ENCODE results near the gene EPHA10.
A peak's percentile ranks its signal among the peaks of the same experiment; 100 is the strongest.

EPHA10 gene

DNA sequence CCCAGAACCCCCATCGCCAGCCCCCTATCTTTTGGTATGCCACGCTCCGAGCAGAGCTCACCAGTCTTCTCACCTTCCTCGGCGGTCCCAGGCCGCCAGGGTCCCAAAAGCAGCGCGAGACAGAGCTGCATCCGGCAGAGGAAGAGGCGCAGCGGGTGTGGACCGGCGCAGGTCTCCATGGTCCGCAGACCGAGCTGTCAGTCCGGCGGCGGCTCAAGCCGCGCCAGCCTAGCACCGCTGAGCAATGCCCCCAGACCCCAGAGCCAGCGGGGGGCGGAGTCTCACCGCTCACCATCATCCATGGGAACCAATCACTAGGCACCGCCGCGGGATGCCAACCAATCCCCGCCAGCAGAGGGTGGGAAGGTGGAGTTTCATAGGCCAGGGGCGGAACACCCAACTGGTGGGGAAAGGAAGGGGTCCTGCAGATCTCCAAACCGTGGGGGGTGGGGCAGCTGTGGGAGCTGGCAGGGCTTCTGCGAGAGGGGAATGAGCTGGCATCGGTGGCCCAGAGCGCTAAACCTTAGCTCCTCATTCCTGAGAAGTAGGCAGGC is at the start of gene EPHA10:
Gene EPHA10 (minus strand): TSS at position 233 of the 554 bp plus-strand sequence. CDS start 54 bp downstream, at position 179.
- no peak for DNase-seq (ENCODE audit: low read depth)

DNA sequence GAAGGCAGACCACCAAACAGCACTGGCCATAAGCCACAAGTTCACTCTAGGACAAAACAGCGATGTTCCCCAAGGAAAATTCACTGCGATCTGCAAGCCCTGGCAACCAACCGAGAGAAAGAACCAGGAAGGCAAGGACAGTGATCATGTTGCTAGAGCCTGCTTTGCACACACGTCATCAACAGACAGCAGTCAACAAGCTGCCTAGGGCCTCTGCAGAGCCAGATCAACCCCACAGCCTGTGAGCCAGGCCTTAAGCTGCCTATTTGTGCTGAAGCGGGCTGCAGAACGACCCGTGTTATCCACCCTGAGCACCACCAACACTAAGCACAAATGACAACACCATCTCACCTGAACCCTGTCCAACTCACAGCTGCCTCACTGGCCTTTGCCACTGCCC is 49.3 kb upstream of the EPHA10 start:
- no peak for DNase-seq (ENCODE audit: low read depth)

DNA sequence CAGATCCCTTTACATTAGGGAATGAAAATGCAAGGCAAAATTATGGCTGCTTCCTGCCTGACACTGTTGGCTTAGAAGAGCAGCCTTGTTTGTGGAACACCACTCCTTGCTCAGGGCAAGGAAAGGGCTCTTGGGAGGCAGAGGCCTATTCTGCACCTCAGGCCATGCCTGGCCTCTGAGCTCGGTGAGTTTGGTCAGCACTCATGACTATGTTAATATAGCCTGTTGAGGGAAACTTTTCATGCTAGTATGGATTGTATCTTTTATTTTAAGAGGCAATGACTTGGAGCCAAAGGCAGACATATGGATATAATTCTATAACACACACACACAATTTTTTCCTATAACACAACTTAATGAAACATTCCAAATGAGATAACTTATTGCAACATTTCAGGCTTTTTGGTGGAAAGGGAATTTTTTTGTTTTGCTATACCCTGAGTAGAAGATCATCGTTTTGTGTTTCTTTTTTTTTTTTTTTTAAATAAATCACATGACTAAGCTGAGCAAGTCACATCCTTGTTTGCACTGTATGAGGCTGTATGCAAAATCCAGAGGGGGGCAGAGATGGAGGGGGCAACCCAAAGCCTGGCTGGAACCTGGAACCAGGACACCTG is 48.7 kb upstream of the EPHA10 start:
- no peak for DNase-seq (ENCODE audit: low read depth)

DNA sequence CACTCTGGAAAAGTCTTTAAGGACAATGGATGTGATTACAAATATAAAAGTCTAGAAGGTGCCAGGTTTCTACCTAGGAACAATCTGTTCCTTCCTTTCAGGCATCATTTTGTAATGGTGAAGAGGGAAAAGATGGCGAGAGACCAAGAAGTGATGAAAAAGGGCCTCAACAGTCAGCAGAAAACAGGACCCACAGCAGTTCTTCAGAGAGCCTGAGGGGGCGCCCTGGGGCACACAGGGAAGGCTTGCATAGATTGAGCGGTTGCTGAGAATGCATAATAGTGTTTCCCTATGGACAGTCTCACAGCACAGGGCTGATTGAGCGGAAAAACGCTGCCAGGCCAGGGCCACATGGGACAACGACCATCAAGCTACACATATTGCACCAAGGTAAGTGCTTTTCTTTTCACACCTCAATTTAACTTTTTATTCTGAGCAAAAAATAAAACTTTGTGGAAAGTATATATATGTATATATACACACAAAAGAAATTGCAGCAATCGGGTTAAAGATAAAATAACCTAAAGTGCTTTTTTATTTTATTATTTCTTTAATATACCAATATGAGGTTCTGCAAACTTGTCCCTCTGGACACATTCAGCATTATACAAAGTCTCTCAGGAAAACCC is 46.2 kb upstream of the EPHA10 start:
- DNase-seq (ENCODE audit: low read depth) = peak; percentile 23

DNA sequence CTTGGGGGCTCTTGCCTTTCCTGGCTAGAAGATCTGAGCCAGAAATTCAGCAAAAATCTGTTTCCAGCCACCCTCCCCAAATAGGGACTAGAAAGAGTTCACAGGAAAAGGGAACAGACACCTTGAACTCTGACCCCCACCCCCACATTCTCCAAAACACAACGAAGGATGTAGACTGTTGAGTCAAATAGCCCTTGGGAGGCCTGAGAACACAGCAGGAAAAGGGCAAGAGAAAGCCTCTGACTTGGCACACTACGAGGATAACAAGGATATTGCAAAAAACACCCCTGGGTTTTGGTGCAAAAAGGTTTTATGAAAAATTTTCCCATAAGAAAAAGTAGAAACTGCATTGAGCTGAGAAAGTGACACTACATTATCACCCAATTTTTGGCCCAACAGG is 45.0 kb upstream of the EPHA10 start:
- no peak for DNase-seq (ENCODE audit: low read depth)

DNA sequence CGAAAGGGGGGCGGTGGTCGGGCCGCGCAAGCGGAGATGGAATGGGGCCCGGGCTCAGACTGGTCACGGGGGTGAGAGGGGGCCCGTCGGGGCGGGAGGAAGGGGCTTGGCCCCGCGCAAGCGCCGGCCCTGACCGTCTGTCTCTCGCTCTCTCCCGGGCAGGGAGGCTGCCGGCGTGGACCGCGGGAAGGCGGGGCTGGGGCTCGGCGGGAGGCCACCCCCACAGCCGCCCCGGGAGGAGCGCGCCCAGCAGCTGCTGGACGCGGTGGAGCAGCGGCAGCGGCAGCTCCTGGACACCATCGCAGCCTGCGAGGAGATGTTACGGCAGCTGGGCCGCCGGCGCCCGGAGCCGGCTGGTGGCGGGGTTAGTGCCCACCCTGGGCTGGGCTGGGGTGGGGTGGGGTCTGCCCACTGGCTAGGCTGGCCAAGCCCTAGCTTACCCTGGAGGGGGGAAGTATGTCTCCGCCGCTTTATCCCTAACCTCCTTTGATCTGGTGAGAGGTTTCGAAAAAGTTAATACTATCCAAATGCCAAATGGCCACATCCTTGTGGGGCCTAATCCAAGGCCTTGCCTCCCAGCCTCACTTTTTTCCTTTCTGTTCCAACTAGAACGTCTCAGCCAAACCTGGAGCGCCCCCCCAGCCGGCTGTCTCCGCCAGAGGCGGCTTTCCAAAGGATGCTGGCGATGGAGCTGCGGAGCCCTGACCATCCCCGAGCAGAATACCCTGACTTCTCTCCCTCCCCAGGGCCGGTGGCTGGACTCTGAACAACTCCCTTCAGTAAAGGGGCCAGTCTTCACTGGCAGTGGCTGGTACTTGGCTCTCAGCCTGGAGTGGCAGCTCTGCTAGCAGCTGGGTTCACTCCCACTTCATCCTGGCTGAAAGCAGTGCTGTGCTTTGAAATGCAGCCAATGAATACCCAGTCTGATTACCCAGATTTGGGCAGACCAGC is 43.7 kb upstream of the EPHA10 start:
- peak; percentile 12 for DNase-seq (ENCODE audit: low read depth)

DNA sequence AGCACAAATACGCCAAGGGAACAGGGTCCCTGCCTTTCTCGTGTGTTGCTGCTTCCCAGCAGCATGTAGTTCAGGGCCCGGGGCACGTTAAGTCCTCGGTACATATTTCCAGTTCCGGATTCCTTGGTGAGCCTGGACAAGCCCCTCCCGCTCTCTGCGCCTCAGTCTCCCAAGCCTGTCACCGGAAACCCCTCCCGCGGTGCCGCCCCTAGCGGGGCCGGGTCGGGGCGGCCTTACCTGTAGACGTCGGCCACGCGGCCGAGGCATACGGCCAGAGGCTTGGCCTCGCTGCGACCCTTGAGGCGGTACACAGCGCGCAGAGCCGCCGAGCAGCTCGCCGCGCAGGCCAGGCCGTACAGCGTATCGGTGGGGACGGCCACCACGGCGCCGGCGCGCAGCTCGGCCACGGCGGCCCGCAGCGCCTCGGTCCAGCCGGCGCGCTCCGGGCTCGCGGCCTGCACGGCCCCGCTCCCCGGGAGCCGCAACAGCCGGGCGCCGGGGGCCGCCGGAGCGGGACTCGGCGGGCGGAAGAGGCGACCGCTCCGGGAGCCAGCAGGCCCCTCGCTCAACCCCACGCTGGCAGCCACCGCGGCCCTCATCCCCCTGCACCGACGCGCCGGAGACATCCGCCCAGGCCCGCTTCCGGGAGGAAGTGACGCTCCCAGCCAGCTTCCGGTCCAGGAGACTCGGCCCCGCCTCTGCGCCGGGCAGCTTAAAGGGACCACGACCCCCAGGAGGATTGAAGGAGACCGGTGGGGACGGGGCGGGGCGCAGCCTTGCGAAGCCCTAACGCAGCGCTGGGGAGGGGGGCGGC is 42.8 kb upstream of the EPHA10 start, which contains the start of the genes C1orf122 and YRDC:
Gene C1orf122 (plus strand): TSS at position 236 of the 814 bp plus-strand sequence. CDS start 615 bp downstream, outside the sequence.
Gene YRDC (minus strand): TSS at position 654 of the 814 bp plus-strand sequence. CDS start 28 bp downstream, at position 626.
- peak; percentile 88 for DNase-seq (ENCODE audit: low read depth)

DNA sequence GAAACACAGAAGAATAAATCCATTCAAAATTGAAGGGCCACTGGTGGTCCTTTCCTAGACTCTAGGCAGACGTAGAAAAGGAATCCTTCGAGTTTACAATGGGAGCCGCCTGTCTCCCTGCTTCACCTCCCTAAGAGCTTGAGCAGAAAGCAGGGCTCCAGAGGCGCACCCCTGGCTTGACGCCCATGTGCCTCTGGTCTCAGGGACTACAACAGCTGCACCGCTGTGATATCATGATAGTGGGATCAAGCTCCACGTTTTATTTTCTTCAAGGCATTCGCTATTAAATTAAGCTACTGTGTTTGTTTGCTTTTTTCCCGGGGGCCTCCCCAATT is 42.3 kb upstream of the EPHA10 start:
- DNase-seq (ENCODE audit: low read depth) = no peak

DNA sequence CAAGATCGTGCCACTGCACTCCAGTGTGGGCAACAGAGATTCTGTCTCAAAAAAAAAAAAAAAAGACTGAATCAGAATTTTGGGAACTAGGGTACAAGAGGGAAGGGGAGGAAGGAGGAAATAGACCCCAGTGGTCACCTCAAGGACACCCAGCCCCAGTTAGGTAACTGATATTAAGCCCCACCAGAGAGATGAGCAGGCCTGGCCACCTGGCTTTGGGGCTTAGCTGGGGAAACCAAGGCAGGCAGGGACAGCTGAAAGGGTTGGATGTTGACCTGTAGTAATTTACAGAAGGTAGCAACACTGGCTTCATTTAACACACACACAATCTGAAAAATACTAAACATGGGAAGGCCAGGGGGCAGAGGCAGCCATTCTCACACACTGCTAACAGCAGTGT is 37.5 kb upstream of the EPHA10 start:
- no peak for DNase-seq (ENCODE audit: low read depth)

DNA sequence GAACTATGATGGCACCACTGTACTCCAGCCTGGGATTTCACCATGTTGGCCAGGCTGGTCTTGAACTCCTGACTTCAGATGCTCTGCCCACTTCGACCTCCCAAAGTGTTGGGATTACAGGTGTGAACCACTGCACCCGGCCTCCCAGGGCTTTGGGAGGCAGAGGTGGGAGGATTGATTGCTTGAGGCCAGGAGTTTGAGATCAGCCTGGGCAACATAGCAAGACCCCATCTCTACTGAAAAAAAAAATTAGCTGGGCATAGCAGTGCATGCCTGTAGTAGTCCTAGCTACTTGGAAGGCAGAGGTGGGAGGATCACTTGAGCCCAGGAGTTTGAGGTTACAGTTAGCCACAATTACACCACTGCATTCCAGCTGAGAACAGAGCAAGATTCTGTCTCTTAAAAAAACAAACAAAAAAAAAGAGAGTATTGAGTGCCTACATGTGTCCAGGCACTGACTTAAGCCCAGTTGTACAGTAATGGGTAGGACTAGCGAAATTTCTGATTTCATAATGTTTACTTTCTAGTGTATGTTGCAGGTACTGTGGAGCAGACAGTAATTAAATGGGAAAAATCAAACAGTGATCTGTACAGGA is 32.9 kb upstream of the EPHA10 start:
- no peak for DNase-seq (ENCODE audit: low read depth)

DNA sequence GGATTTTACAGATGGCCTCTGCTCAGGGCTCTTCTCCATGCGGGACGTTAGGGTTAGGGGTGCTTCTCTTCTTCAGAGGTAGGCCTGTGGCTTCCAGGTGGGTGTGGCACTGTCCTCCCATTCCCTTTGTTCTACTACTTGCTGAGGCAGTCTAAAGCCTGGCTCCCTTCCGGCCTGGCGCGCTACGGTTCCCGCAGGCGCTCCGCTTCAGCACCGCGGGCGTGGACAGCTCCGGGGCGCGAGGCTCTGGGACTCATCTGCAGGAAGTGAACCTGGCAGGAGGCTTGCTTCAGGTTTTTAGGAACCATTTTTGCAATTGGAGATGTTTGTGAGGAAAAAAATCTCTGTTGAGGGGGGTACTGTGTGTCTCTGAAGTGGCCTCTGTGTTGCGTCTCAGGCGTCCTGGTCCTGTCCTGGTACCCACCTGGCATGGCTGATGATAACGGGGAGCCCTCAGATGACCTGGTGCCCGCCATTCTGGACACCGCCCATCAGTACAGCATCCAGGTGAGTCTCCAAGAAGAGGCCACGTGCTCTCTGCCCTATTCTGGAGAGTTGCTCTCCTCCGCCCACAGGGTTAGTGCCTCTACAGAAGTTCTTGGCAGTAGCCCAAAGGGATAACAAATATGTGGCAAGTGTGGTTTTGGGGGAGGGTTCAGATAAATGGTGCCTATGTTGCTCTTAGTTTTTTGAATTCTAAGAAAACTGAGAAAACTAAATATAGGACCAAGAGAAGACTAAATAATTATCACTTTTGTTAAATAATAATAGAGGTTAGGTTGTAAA is 30.6 kb upstream of the EPHA10 start:
- no peak for DNase-seq (ENCODE audit: low read depth)

DNA sequence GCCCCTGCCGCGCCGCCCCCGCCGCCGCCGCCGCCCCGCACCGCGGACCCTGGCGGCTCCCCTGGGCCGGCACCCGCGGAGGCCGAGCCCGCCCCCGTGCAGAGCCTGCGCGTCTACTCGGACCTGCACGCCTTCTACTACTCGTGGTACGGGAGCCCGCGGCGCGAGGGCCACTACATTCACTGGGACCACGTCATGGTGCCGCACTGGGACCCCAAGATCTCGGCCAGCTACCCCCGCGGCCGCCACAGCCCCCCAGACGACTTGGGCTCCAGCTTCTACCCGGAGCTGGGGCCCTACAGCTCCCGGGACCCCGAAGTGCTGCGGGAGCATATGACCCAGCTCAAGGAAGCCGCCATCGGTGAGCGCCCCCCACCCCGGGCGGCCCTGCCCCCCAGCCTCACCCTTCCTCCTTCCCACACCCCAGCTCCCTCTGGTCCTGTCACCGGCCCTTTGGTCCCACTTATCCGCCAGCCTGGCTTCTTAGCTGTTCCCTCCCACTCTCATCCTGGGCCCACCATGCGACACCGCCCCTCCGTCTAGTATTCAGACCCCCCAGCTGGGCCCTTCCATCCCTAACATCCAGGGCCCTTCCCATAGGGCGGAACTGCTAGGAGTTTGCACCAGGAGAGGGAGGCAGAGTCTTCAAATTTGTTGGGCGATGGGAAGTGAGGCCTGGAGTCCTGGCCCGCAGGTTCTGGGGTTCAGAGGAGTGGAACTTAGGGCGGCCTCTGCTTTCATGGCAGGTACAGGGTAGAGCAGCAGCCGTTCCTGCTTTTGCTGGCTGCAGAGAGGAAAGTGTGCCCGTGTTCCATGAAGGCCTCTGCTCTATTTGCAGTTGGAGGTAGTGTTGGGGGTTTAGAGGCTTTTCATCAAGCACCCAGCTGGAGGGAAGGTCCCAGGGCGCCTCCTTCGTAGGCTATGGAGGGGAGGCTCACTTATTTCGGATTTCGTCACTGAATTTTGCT is 29.7 kb upstream of the EPHA10 start:
- DNase-seq (ENCODE audit: low read depth) = no peak

DNA sequence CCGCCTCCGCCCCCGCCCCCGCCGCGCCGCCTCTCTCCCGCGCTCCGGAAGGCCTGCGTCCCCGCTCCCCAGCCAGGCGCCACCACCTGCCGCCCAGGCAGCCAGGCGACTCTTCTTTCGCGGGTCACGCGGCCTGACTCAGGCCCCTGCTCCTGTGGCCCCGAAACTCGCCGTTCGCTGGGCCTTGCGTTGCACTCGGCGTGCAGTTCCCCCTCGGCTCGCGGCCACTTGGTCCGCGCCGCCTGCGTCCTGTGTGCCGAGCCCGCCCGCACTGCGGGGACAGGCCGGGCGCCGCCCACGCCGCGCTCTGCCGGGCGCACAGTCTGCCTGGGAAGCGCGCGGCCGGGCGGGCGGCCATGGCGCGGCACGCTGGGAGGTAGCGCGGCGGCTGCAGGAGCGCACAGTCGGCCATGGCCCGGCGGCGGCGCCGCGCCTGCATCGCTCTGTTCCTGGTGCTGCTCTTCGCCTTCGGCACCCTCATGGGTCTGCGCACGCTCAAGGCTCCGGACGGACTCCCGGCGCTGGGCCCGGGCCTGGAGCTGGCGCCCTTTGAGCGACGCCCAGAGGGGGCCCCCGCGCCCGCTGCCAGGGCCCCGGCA is 29.0 kb upstream of the EPHA10 start, which contains the start of gene MANEAL:
Gene MANEAL (plus strand): TSS at position 75 of the 599 bp plus-strand sequence. CDS start 336 bp downstream, at position 411.
- no peak for DNase-seq (ENCODE audit: low read depth)

DNA sequence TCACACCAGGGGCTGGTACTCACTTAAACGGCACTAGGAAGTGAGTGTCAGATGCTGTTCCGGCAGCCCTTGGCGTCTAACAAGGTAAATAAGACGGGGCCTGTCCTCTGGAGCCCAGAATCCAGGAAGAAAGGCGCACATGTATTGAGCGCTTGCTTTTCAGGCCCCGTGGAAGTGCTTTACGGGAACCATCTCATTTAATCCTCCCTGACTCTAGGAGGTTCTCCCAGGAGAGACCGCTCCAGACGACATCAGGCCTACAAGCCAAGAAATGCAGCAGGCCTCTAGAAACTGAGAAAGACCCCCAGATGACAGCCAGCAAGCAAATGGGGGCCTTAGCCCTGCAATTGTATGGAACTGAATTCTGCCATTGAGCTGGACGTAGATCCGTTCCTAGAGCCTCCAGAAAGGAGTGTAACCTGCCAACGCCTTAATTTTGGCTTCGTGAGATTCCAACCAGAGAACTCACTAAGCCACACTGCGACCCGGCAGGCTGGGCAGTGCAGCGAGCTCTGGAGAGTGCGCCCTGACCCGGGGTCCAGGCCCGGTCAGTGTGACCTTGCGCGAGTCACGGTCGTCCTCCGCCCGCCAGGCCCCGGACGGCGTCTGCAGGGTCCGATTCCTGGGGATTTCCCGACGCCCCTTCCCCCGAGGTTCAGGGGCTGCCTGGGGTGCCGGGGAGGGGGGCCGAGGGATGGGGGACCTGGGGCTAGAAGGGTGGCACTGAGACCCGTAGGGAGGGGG is 28.2 kb upstream of the EPHA10 start:
- no peak for DNase-seq (ENCODE audit: low read depth)

DNA sequence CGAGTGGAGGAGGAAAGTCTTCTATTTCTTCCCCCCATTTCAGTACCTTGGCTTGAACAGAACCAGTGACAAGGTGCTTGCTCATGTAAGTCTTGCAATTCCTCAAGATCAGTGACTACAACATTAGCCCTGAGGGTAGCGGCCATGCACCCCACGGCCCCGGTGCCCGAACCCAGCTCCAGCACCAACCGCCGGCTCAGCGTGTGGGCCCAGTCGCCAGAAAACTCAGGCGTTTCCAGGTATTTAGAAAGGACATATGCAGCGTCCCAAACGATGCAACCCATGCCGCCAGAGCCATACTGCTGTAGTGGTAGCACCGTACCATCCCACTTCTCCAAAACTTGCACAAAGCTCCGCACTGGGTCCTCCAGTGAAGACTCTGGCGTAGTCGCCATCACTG is 17.6 kb upstream of the EPHA10 start:
- DNase-seq (ENCODE audit: low read depth) = no peak

DNA sequence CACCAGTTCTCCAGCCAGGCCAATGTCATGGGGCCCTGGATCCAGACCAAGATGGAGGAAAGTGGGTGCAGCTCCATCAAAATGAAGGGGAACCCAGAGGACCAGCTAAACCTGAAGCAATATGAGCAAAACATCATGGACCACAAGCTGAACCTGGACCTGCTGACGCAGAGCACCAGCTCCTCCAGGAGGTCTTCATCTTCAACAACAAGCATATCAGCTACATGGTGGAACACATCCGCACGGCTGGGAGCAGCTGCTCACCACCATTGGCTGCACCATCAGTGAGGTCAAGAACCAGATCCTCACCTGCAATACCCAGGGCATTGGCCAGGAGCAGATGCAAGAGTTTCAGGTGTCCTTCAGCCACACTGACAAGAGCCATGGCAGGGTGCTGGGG is 13.7 kb upstream of the EPHA10 start:
- no peak for DNase-seq (ENCODE audit: low read depth)

DNA sequence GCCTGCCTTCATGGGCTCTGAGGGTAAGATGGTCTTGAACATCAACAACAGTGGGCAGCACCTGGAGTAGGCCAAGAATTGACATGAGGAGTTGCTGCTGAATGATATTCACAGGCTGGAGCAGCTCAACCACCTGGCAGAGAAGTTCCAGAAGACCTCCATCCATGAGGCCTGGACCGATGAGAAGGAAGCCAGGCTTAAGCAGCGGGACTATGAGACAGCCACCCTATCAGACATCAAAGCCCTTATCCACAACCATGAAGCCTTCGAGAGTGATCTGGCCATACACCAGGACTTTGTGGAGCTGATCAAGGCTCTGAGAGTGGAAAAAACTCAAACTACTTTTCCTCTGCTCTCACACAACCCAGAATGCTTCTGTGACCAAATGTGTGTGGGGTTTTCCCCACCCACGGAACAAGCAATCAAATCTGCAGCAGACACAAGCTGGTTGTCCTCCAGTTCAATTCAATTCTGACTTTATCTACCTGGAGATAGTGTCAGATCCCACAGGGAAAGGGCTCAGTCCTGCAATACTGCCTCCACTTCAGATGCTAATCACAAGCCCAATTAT is 12.1 kb upstream of the EPHA10 start:
- DNase-seq (ENCODE audit: low read depth) = no peak
